ENCODE measurements around the gene SF3B5. TPM values are rescaled to one million over a fixed set of nuclear protein-coding genes. Genes with fewer than 3 reads are reported as not detected.
A peak's percentile ranks its signal among the peaks of the same experiment; 100 is the strongest.

SF3B5 gene
- total RNA-seq, 1 donor from 2014 or later, result 164 TPM

DNA sequence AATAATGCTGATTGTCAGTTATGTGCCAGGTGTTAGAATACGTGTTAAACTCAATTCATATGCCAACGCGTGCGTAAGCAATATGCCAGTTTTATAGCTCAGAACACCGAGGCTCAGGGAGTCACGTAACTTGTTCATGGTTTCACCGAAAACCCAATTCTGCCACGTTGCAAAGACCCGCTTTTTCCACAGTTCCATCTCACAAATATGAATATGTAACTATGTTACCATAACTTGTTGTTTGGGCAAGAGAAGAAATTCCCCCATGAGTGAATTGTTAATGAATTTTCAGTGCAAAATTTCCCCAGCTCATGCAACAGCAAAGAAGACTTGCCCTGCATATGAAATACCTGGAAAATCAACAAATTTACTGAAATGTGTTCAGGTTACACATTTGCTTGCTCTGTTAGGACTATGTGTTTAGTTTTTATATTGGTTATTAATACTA, 30.1 kb downstream of the SF3B5 start:
- Mint-ChIP-seq H3K27me3 (ENCODE audit: low read depth) (peaks cover 84% of the 10 kb centered on the region), H3K4me1 (peaks cover 18% of the 10 kb centered on the region), H3K36me3 (ENCODE audit: low read depth) (no peaks in the 10 kb centered on the region), H3K4me3 (peak overlapping the region; percentile 86), H3K9me3 (no peaks in the 10 kb centered on the region), H3K27ac (ENCODE audit: unreplicated experiment) (no peak overlapping the region)
- no peak for DNase-seq (ENCODE audit: low read depth, low spot score)
- TF ChIP-seq, protein P1, sequence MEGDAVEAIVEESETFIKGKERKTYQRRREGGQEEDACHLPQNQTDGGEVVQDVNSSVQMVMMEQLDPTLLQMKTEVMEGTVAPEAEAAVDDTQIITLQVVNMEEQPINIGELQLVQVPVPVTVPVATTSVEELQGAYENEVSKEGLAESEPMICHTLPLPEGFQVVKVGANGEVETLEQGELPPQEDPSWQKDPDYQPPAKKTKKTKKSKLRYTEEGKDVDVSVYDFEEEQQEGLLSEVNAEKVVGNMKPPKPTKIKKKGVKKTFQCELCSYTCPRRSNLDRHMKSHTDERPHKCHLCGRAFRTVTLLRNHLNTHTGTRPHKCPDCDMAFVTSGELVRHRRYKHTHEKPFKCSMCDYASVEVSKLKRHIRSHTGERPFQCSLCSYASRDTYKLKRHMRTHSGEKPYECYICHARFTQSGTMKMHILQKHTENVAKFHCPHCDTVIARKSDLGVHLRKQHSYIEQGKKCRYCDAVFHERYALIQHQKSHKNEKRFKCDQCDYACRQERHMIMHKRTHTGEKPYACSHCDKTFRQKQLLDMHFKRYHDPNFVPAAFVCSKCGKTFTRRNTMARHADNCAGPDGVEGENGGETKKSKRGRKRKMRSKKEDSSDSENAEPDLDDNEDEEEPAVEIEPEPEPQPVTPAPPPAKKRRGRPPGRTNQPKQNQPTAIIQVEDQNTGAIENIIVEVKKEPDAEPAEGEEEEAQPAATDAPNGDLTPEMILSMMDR (conservative IDR thresholded peaks at IDR 0.05), result no peak

DNA sequence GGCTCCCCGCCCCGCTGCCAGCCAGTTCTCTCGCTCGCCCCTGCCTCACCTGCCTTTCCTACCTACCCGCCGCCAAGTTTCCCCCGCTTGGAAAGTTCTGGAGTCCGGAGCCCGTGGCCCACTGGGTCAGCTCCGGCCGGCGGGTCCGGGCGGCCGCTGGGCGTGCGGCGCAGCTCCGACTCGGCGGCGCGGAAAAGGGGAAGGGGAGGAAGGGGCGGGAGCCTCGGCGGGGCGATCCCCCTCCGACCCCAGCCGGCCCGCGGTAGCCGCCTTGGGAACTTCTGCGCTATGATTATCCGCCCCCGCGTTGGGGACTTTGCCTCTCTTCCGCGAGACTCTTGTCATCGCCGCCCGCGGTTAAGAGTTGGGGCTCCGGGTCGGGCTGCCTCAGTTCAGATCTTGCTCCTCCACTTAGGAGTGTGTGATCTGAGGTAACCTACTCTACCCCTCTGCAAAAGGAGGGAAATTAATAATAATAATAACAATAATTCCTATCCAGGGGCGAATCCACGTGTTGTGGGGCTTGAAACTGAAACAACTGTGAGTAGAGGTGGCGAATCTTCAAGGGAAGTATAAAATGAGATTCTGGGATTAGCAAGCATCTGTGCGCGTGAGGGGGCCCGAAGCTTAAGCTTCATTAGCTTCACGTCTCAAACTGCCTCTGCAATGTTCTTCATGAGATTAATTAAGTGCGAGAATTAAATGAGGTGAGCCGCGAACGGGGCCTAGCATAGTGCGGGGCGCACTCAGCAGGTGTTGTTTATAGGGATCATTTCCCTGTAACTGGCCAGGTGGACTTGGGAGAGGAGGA, 30.8 kb downstream of the SF3B5 start:
- Mint-ChIP-seq H3K36me3 (ENCODE audit: low read depth) (no peaks in the 10 kb centered on the region), H3K9me3 (no peaks in the 10 kb centered on the region), H3K4me1 (peaks cover 18% of the 10 kb centered on the region), H3K27ac (ENCODE audit: unreplicated experiment) (no peak overlapping the region), H3K27me3 (ENCODE audit: low read depth) (peaks cover 86% of the 10 kb centered on the region), H3K4me3 (peak overlapping the region; percentile 86)
- TF ChIP-seq, protein P1 (conservative IDR thresholded peaks at IDR 0.05), result no peak
- peak; percentile 23 for DNase-seq (ENCODE audit: low read depth, low spot score)

DNA sequence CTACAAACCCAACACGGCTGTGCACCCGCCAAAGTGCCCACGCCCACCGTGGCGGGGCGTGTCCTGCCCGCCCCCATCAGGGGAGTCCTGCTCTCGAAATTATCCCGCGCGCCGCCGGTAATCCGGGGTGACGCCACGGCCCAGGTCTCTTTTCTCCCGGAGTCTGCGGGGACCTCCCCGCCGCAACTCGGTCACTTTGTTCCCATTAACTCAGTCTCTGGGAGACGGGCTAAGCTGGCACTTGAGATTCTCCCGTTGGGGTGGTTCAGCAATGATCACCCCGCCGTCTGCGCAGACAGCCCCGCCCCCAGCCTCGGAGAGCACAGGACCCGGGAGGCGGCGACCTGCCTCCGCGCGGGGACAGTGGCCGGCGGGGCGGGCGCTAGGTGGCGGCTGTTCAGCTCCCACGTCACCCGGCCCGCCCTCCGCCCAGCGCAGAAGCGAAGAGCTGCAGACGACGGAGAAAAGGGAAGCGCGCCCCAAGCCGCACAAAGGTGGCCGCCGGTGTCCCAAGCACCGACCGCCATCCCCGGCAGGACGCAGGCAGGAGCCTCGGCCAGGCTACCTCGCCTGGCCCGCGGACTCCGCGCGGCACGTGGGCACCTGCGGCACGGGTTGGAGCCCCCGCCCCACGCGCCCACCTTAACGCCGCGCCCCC, 31.5 kb downstream of the SF3B5 start:
- H3K27me3 Mint-ChIP-seq (ENCODE audit: low read depth), result peaks cover 83% of the 10 kb centered on the region
- DNase-seq (ENCODE audit: low read depth, low spot score), result peak; percentile 67
- H3K4me3 Mint-ChIP-seq, result peak overlapping the region; percentile 91
- no peaks in the 10 kb centered on the region for H3K9me3 Mint-ChIP-seq
- peaks cover 18% of the 10 kb centered on the region for H3K4me1 Mint-ChIP-seq
- H3K36me3 Mint-ChIP-seq (ENCODE audit: low read depth), result no peaks in the 10 kb centered on the region
- TF ChIP-seq, protein P1 (conservative IDR thresholded peaks at IDR 0.05), result peak; percentile 36
- no peak overlapping the region for H3K27ac Mint-ChIP-seq (ENCODE audit: unreplicated experiment)

DNA sequence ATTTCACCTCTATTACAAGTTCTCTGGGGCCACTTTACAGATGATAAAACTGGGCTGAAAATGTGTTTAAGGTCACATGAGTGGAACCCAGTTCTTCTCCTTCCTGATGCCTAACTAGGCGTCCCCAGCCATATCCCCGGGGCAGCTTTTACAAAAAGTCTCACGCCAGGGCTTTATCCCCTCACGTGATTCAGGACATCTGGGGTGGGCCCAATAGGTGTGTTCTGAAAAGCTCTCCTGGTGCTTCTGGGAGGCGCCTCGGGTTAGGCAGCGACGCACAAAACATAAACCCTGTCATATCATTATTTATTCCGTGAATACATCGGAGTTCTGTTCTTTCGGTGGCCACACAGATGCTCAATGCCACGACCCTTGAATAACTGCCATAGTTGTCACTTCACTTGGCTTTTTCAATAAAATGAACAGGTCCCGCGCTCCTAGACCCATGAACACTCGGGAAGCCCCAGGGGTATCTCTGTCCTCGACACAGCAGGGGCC, 32.1 kb downstream of the SF3B5 start:
- TF ChIP-seq, protein P1 (conservative IDR thresholded peaks at IDR 0.05), result no peak
- DNase-seq (ENCODE audit: low read depth, low spot score), result no peak
- Mint-ChIP-seq H3K27me3 (ENCODE audit: low read depth) (peaks cover 81% of the 10 kb centered on the region), H3K36me3 (ENCODE audit: low read depth) (no peaks in the 10 kb centered on the region), H3K4me1 (peaks cover 18% of the 10 kb centered on the region), H3K27ac (ENCODE audit: unreplicated experiment) (no peak overlapping the region), H3K9me3 (no peaks in the 10 kb centered on the region), H3K4me3 (peak overlapping the region; percentile 91)

DNA sequence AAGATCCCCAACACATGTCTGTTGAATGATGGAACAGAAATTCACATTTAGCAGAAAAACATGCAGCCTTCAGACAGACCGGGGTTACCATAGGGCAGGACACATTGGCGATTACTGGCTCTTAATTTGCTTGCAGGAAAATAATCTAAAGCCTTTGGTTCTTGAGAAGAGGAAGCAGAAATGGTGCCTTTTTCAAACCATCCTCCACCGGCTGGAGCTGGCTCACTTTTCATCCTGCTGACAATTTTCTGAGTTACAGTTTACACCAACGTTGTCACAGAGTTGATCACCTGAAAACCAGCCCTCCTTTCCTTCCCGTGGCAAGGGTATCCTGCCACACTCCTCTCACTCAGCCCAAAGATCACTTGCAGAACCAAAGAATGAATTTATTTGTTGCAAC, 32.6 kb downstream of the SF3B5 start:
- H3K4me3 Mint-ChIP-seq, result peak overlapping the region; percentile 91
- TF ChIP-seq, protein P1 (conservative IDR thresholded peaks at IDR 0.05), result no peak
- H3K4me1 Mint-ChIP-seq, result peaks cover 18% of the 10 kb centered on the region
- H3K9me3 Mint-ChIP-seq, result no peaks in the 10 kb centered on the region
- DNase-seq (ENCODE audit: low read depth, low spot score), result no peak
- peaks cover 81% of the 10 kb centered on the region for H3K27me3 Mint-ChIP-seq (ENCODE audit: low read depth)
- no peak overlapping the region for H3K27ac Mint-ChIP-seq (ENCODE audit: unreplicated experiment)
- H3K36me3 Mint-ChIP-seq (ENCODE audit: low read depth), result no peaks in the 10 kb centered on the region

Measured in neural crest cell (in vitro differentiated cells).